Panc1 (cell line): ENCODE measurements around the gene MYH8. TPM values are rescaled to one million over a fixed set of nuclear protein-coding genes. Genes with fewer than 3 reads are reported as not detected.

Experiments used
- ATAC-seq: fragments of 200-7000 bp; cut with Tn5 transposase; 2 replicates; pipeline ENCODE4 v1.9.1; 2020; ENCODE audit warnings: mild to moderate bottlenecking, moderate library complexity
- BruUV-seq: library from RNA; stranded (reverse); fragments of 400-500 nt; replicated peaks from 2 replicates; lab custom pipeline; 2021; lab: Mats Ljungman, UMichigan
- CTCF ChIA-PET: fragments of 300-600 bp; sonication (Branson Sonifier 250); formaldehyde crosslinking; loops from one replicate; lab custom pipeline; 2022; ENCODE audit warnings: antibody characterized with exemption; lab: Charles Lee
- POLR2A ChIA-PET: fragments of 300-600 bp; sonication (Branson Sonifier 250); formaldehyde crosslinking; loops from one replicate; lab custom pipeline; 2022; ENCODE audit warnings: antibody characterized with exemption; lab: Charles Lee
- DNase-seq: peaks from one replicate; pipeline ENCODE4 v3.0.0-alpha.2; 2010; ENCODE audit warnings: low read depth, low spot score
- H3K27ac ChIP-seq: 2 replicates; pipeline ENCODE4 v1.5.1; 2011; ENCODE audit warnings: mild to moderate bottlenecking, low read length, inconsistent platforms
- H3K27me3 ChIP-seq: fragments of 200-500 bp; sonication (Bioruptor generic); 2 replicates; pipeline ENCODE4 v1.6.0; 2014; ENCODE audit warnings: low read length, inconsistent platforms; ENCODE audit not compliant: control insufficient read depth, insufficient read depth
- H3K36me3 ChIP-seq: fragments of 200-500 bp; sonication (Bioruptor generic); 2 replicates; pipeline ENCODE4 v1.5.1; 2014; ENCODE audit warnings: inconsistent platforms, mild to moderate bottlenecking, low read length, moderate library complexity; ENCODE audit not compliant: control insufficient read depth, insufficient read depth
- H3K4me1 ChIP-seq: 2 replicates; pipeline ENCODE4 v1.5.1; 2011; ENCODE audit warnings: inconsistent platforms, mild to moderate bottlenecking, low read length, moderate library complexity; ENCODE audit not compliant: control insufficient read depth, insufficient read depth
- H3K4me3 ChIP-seq, 2 experiments: 2 replicates each; pipeline ENCODE4 v1.5.1; 2011 to 2012; ENCODE audit warnings: low read depth in 2 of 2, low read length in 2 of 2, mild to moderate bottlenecking in 2 of 2, inconsistent platforms in 1 of 2, moderate library complexity in 1 of 2
- H3K9me3 ChIP-seq: fragments of 200-500 bp; sonication (Bioruptor generic); 2 replicates; pipeline ENCODE4 v1.5.1; 2014; ENCODE audit warnings: low read depth, mild to moderate bottlenecking, inconsistent platforms, low read length, moderate library complexity; ENCODE audit not compliant: control insufficient read depth, insufficient read depth
- POLR2AphosphoS5 ChIP-seq: IDR thresholded peaks from 2 replicates; pipeline ENCODE4 v1.6.1; 2012; ENCODE audit warnings: mild to moderate bottlenecking, low read depth, low read length, moderate library complexity
- REST ChIP-seq, 2 experiments: IDR thresholded peaks; 2 replicates each; pipeline ENCODE4 v1.6.1; 2011 to 2012; ENCODE audit warnings: low read depth in 2 of 2, control low read depth in 1 of 2, low read length in 1 of 2, mild to moderate bottlenecking in 1 of 2, moderate library complexity in 1 of 2; ENCODE audit not compliant: insufficient read depth in 1 of 2
- SIN3A ChIP-seq: IDR thresholded peaks from 2 replicates; pipeline ENCODE4 v1.6.1; 2012; ENCODE audit warnings: low read depth, mild to moderate bottlenecking, low read length, moderate library complexity, borderline replicate concordance; ENCODE audit not compliant: insufficient read depth
- TCF7L2 ChIP-seq: IDR thresholded peaks from 2 replicates; pipeline ENCODE4 v1.6.1; 2011; ENCODE audit warnings: mild to moderate bottlenecking, low read depth, low read length, inconsistent platforms
- in situ Hi-C: cut with HindIII; loops from 2 replicates; pipeline ENCODE4 v1.10.0; 2016; ENCODE audit warnings: low sequenced_read_pairs, low pct_unique_long_range_greater_than_20kb
- intact Hi-C: fragments of 100-400 bp; cut with micrococcal nuclease; formaldehyde crosslinking; loops from one replicate; pipeline ENCODE4 v1.10.0; 2022; ENCODE audit not compliant: unreplicated experiment
- total RNA-seq: library from RNA; stranded (reverse); gene quantifications from one replicate; pipeline ENCODE4 v1.2.1, GENCODE V29; 2021; ENCODE audit not compliant: unreplicated experiment
- TF ChIP-seq, protein P1 (sequence below): fragments of 450-650 bp; IDR thresholded peaks from 2 replicates; pipeline ENCODE4 v1.5.1; 2017; ENCODE audit warnings: mild to moderate bottlenecking

Gene MYH8
- total RNA-seq, 1 experiment from 2014 or later: not detected

- intact Hi-C loops: no loop called here
- no peak for ATAC-seq
- H3K36me3 ChIP-seq: no peaks in the 10 kb centered on the region
- no peaks in the 10 kb centered on the region for H3K4me1 ChIP-seq
- no peaks in the 10 kb centered on the region for H3K27me3 ChIP-seq
- DNase-seq: no peak
- H3K4me3 ChIP-seq: no peak overlapping the region
- no peaks in the 10 kb centered on the region for H3K9me3 ChIP-seq
- ChIA-PET POLR2A (no interaction called here), CTCF (no interaction called here)
- H3K27ac ChIP-seq: no peak overlapping the region
- TF ChIP-seq, protein P1, sequence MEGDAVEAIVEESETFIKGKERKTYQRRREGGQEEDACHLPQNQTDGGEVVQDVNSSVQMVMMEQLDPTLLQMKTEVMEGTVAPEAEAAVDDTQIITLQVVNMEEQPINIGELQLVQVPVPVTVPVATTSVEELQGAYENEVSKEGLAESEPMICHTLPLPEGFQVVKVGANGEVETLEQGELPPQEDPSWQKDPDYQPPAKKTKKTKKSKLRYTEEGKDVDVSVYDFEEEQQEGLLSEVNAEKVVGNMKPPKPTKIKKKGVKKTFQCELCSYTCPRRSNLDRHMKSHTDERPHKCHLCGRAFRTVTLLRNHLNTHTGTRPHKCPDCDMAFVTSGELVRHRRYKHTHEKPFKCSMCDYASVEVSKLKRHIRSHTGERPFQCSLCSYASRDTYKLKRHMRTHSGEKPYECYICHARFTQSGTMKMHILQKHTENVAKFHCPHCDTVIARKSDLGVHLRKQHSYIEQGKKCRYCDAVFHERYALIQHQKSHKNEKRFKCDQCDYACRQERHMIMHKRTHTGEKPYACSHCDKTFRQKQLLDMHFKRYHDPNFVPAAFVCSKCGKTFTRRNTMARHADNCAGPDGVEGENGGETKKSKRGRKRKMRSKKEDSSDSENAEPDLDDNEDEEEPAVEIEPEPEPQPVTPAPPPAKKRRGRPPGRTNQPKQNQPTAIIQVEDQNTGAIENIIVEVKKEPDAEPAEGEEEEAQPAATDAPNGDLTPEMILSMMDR: no peak
- TF ChIP-seq REST (IDR thresholded peaks at IDR 0.05; ENCODE audit: insufficient read depth in 1 of 2, low read depth in 2 of 2, low read length in 1 of 2): no peak
- TF ChIP-seq POLR2AphosphoS5: no peak
- no peak for TF ChIP-seq TCF7L2
- no peak for TF ChIP-seq SIN3A
- no TSS peak for BruUV-seq
- in situ Hi-C loops: no loop called here
Measured at GRCh38 chr17:10428781-10429180, 7.0 kb upstream of the MYH8 start.

DNA sequence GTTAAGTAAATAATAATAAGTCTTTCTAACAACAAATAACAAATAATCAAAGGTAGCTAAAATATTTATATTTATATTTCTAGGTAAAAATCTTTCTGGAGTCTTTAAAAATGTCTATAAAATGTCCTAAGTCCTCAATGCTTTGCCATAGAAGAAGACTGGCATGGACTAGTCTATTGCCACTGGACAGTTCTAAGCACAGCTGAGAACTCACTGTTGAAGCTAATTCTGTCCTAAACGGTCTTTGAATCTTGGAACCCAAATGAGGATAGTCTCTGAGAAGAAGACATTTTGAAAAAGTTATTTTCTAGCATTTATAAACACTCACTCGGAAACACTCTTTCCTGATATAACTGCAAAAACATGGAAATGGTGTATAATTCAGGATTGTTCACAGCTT is 539 bp downstream of the MYH8 start:
- Histone ChIP-seq H3K9me3 (no peaks in the 10 kb centered on the region), H3K27me3 (no peaks in the 10 kb centered on the region), H3K27ac (no peak overlapping the region), H3K4me3 (no peak overlapping the region), H3K36me3 (no peaks in the 10 kb centered on the region), H3K4me1 (no peaks in the 10 kb centered on the region)
- no peak for DNase-seq
- TF ChIP-seq REST (IDR thresholded peaks at IDR 0.05; ENCODE audit: insufficient read depth in 1 of 2, low read depth in 2 of 2, low read length in 1 of 2) (no peak), POLR2AphosphoS5 (no peak), SIN3A (no peak), TCF7L2 (no peak)
- TF ChIP-seq, protein P1: no peak
- intact Hi-C loops (no loop called here), in situ Hi-C loops (no loop called here)
- no peak for ATAC-seq
- BruUV-seq: no TSS peak
- ChIA-PET POLR2A (no interaction called here), CTCF (interaction anchor here (0.6 kb wide), 1 partner anchor 121 kb away, joined by 3 read pairs; no protein-coding TSS in a partner anchor)
